Tibial artery (tissue), 4 donors: ENCODE data around the gene LRP10.

Experiments
- DNase-seq, 2 donors: peaks; one replicate each; pipeline ENCODE4 v3.0.0-alpha.2; 2019
- H3K27ac ChIP-seq, 2 donors: fragments of 200-600 bp; sonication (generic) in 1 of 2; 1 replicate in 1 of 2; 2 replicates in 1 of 2; pipeline ENCODE4 v1.5.1; 2018 to 2019; ENCODE audit warnings: mild to moderate bottlenecking in 1 of 2
- H3K27me3 ChIP-seq, 2 donors: fragments of 200-600 bp; sonication (generic) in 1 of 2; one replicate each; pipeline versions ENCODE4 v1.5.1 to v1.6.0; 2016 to 2019
- H3K36me3 ChIP-seq, 3 donors: fragments of 200-600 bp; sonication (generic) in 2 of 3; one replicate each; pipeline ENCODE4 v1.5.1; 2016 to 2019; ENCODE audit warnings: mild to moderate bottlenecking in 2 of 3
- H3K4me1 ChIP-seq, 4 donors: fragments of 200-600 bp; sonication (generic) in 2 of 4; 1 replicate in 3 of 4; 2 replicates in 1 of 4; pipeline ENCODE4 v1.5.1; 2016 to 2019
- H3K4me3 ChIP-seq, 2 donors: fragments of 200-600 bp; sonication (generic) in 1 of 2; 1 replicate in 1 of 2; 2 replicates in 1 of 2; pipeline ENCODE4 v1.5.1; 2018 to 2019; ENCODE audit warnings: mild to moderate bottlenecking in 2 of 2
- H3K9me3 ChIP-seq, 3 donors: fragments of 200-600 bp; sonication (generic) in 1 of 3; one replicate each; pipeline ENCODE4 v1.5.1; 2016 to 2019
- CTCF ChIP-seq, 2 experiments: fragments of 200-600 bp in 1 of 2; fragments of 450-650 bp in 1 of 2; IDR thresholded peaks; one replicate each; pipeline ENCODE4 v1.5.1; 2017 to 2019; ENCODE audit warnings: antibody characterized with exemption in 2 of 2, mild to moderate bottlenecking in 1 of 2, moderate library complexity in 1 of 2
- intact Hi-C: fragments of 100-400 bp; cut with DNase I; formaldehyde crosslinking; loops from one replicate; pipeline ENCODE4 v1.15.0; 2023; ENCODE audit warnings: low total_unique reads

The LRP10 gene

GRCh38 chr14:22841769-22842168 lies 29.8 kb upstream of the LRP10 start:
- TF ChIP-seq CTCF (IDR thresholded peaks at IDR 0.05), result no peak
- peak in 1 of 2 donors; percentile 44 for DNase-seq
- intact Hi-C loops, result loop anchor here (5.0 kb wide), 1 partner anchor 141 kb away; the partner anchor contains the start of gene AJUBA
- Histone ChIP-seq H3K27ac (peak overlapping the region; percentile 92 to 97), H3K4me1 (peaks cover 3 to 69% (median 43%) of the 10 kb centered on the region in 4 donors), H3K4me3 (no peak overlapping the region), H3K9me3 (no peaks in the 10 kb centered on the region), H3K36me3 (peaks cover 56 to 60% (median 57%) of the 10 kb centered on the region in 3 donors), H3K27me3 (no peaks in the 10 kb centered on the region)

- no peaks in the 10 kb centered on the region for H3K27me3 ChIP-seq
- H3K36me3 ChIP-seq, result peaks cover 56 to 63% (median 61%) of the 10 kb centered on the region in 3 donors
- intact Hi-C loops, result loop anchor here (5.0 kb wide), 1 partner anchor 140 kb away; the partner anchor contains the start of gene AJUBA
- no peaks in the 10 kb centered on the region for H3K9me3 ChIP-seq
- peaks cover 8 to 76% (median 50%) of the 10 kb centered on the region in 4 donors for H3K4me1 ChIP-seq
- peak overlapping the region; percentile 92 to 97 for H3K27ac ChIP-seq
- DNase-seq, result peak; percentile 21 to 63
- no peak for TF ChIP-seq CTCF (IDR thresholded peaks at IDR 0.05)
- H3K4me3 ChIP-seq, result no peak overlapping the region
Observed at GRCh38 chr14:22842211-22843122, 29.1 kb upstream of the LRP10 start.

- H3K36me3 ChIP-seq, result peaks cover 56 to 63% (median 61%) of the 10 kb centered on the region in 3 donors
- peak overlapping the region; percentile 92 to 97 for H3K27ac ChIP-seq
- DNase-seq, result peak in 1 of 2 donors; percentile 59
- H3K27me3 ChIP-seq, result no peaks in the 10 kb centered on the region
- intact Hi-C loops, result loop anchor here (5.0 kb wide), 1 partner anchor 139 kb away; the partner anchor contains the start of gene AJUBA
- no peak overlapping the region for H3K4me3 ChIP-seq
- peaks cover 8 to 81% (median 57%) of the 10 kb centered on the region in 4 donors for H3K4me1 ChIP-seq
- no peaks in the 10 kb centered on the region for H3K9me3 ChIP-seq
- TF ChIP-seq CTCF (IDR thresholded peaks at IDR 0.05), result no peak
Observed at GRCh38 chr14:22843123-22843925, 28.2 kb upstream of the LRP10 start.

GRCh38 chr14:22844221-22845102 lies 27.1 kb upstream of the LRP10 start:
- no peak for TF ChIP-seq CTCF (IDR thresholded peaks at IDR 0.05)
- H3K27me3 ChIP-seq, result no peaks in the 10 kb centered on the region
- H3K36me3 ChIP-seq, result peaks cover 56 to 63% (median 61%) of the 10 kb centered on the region in 3 donors
- H3K4me1 ChIP-seq, result peaks cover 8 to 81% (median 57%) of the 10 kb centered on the region in 4 donors
- H3K9me3 ChIP-seq, result no peaks in the 10 kb centered on the region
- peak overlapping the region; percentile 92 to 97 for H3K27ac ChIP-seq
- H3K4me3 ChIP-seq, result no peak overlapping the region
- DNase-seq, result peak in 1 of 2 donors; percentile 60
- intact Hi-C loops, result loop anchor here (5.0 kb wide), 1 partner anchor 138 kb away; the partner anchor contains the start of gene AJUBA

- DNase-seq, result no peak
- Histone ChIP-seq H3K4me1 (peaks cover 8 to 81% (median 60%) of the 10 kb centered on the region in 4 donors), H3K9me3 (no peaks in the 10 kb centered on the region), H3K4me3 (no peak overlapping the region), H3K27ac (peak overlapping the region; percentile 92 to 97), H3K27me3 (no peaks in the 10 kb centered on the region), H3K36me3 (peaks cover 56 to 63% (median 61%) of the 10 kb centered on the region in 3 donors)
- intact Hi-C loops, result no loop called here
- TF ChIP-seq CTCF (IDR thresholded peaks at IDR 0.05), result no peak
Observed at GRCh38 chr14:22845103-22845394, 26.5 kb upstream of the LRP10 start.
